Fibroblast of lung (primary cell): Measurements from ENCODE around the gene CNTNAP5.

Source experiments
- CTCF ChIP-seq, 2 donors: IDR thresholded peaks in 1 of 2; conservative IDR thresholded peaks in 1 of 2; 1 replicate in 1 of 2; 2 replicates in 1 of 2; pipeline ENCODE4 v1.5.1; 2011 to 2012; ENCODE audit warnings: low read length in 2 of 2, control low read depth in 1 of 2, inconsistent platforms in 1 of 2, low read depth in 1 of 2, mild to moderate bottlenecking in 1 of 2
- EZH2 ChIP-seq: IDR thresholded peaks from 2 replicates; pipeline ENCODE4 v1.5.1; 2012; ENCODE audit warnings: low read length, control low read depth, mild to moderate bottlenecking; ENCODE audit errors: missing control alignments

GRCh38 chr2:124267794-124268193 lies 242.7 kb downstream of the CNTNAP5 start:
- TF ChIP-seq CTCF (conservative IDR thresholded peaks at IDR 0.05 in 1 of 2, IDR thresholded peaks at IDR 0.05 in 1 of 2; ENCODE audit: low read depth in 1 of 2, low read length in 2 of 2) = no peak
- no peak for TF ChIP-seq EZH2
